Activated T-cell treated with anti-CD3 and anti-CD28 coated beads, Interleukin-2, amount 50 U/mL, for 1 hour (primary cell): ENCODE results near the gene SLC39A7.

Source experiments
- DNase-seq: peaks from one replicate; pipeline ENCODE4 v3.0.0-alpha.2; 2020

SLC39A7 gene

DNA sequence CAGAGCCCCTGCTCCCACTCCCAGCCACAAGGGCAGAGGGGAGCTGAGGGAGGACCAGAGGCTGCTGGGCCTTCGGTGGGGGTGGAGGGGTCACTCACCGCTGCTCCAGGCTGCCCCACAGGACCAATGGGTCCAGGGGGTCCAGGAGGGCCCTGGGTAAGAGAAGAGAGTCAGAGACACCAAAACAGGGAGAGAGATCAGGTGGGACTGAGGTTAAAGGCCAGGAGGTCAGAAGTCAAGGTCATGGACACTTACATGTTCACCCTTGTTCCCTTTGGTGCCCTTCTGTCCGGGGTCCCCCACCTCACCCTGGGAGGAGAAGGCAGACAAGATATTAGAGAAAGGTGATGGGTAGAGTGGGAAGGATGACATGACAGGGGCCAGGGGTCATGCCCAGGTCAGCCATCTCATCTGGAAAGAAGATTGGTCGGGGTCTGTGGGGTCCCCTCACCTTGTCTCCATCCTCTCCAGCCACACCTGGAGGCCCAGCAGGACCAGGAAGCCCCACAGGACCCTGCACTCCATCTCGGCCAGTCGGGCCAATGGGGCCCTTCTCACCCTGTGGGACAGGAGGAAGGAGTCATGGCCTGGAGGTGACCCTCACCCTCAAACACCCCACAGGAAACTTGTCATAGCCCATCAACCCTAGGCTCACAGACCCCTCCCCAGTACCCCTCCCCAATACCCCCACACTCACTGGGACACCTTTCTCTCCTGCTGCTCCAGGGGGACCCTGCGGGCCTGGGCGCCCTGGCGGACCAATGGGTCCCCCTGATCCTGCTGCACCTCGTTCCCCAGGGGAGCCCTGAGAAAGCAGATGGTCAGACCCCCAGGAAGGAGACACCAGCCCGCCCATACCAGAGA, 29.4 kb upstream of the SLC39A7 start:
- DNase-seq, result no peak

DNA sequence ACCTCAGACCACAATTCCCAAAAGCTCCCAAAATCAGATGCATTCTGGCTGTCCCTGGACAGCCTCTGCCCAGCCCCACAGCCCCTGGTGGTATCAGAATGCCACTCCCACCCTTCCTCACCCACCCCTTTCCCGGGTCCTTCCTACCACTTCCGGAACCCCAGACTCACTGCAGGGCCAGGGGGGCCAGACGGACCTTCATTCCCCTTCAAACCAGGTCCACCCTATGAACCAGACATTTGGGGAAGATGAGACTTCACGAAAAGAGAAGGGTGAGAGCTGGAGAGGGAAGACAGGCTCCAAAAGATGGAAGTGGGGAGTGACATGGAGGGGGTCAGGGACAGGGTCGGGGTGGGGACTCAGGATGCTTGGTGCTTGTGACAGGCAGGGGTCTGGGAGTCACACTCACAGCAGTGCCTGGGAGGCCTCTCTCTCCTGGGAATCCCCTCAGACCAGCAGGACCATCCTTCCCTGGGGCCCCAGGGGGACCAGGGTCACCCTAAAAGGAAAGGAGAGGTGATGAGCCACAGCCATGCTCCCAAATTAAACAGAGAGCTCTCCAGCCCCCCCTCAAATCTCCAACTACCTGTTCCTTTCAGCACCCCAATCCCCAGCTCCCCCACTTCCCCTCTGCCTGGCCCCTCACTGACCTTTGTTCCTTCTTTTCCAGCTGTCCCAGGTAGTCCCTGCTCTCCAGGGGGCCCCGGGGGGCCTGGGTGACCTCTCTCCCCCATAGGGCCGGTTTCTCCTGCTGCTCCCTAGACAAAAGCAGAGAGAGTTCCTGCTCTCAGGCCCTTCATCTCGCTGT, 28.6 kb upstream of the SLC39A7 start:
- DNase-seq, result no peak

DNA sequence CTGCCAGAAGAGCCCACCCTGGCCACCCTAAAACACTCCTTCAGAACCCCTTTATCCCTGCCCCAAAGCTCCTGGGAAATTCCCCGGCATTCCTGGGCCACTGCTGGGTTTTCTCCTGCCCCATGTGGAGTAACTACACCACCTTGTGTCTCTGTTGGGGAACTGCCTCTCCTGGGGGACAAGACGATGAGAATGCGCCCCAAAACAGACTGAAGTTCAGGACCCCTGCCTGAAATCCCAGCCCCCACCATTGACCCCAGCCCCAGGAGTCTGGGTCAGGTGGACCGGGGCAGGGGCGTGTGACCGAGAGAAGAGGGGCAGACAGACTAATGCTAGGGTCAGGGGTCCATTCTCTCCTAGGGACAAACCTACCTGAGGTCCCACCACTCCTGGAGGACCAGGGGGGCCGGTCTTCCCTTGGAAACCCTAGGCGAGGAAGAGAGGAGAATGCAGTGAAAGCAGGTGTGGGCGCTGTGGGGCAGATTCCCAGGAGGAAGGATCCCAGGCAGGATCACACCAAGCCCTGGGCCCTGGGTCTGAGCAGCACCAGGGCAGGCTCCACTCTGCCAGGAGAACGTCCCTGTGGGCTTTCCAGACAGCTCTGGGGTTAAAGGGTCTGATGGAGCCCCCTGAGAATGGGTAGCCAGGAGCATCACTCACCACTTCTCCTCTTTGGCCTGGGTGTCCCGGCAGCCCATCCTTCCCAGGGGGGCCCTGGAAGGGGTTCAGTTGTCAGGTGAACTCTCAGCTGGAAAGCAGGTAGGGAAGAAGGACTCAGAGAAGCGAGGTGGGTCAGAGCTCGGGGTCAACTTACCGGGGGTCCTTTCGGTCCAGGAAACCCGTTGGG, 27.8 kb upstream of the SLC39A7 start:
- DNase-seq, result no peak

DNA sequence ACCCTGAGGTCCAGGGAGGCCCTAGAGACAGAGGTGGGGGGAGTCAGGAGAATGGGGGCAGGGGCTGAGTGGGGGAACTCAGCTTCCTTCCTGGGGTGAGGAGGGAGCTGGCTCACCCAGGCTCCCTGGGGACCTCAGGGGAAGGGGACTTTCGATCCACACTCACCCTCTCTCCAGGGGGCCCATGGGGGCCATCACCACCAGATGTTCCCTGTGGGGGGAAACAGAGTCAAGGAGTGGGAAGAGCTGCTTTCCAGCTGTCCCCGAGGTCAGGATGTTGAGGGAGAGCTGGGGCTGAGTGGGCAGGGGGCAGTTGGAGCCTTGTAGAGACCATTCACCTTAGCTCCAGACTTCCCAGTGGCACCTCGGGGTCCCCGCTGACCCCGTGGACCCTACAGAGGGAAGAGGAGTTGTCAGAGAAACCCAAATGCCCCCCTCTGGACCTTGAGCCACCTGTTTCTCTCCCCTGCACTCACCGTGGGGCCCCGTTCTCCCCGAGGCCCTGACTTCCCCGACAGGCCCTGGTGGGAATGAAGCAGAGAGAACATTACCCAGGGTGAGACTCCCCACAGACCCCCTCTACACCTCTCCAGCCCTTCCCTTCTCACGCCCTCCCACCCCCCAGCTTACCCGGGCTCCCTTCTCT, 27.0 kb upstream of the SLC39A7 start:
- DNase-seq, result no peak

DNA sequence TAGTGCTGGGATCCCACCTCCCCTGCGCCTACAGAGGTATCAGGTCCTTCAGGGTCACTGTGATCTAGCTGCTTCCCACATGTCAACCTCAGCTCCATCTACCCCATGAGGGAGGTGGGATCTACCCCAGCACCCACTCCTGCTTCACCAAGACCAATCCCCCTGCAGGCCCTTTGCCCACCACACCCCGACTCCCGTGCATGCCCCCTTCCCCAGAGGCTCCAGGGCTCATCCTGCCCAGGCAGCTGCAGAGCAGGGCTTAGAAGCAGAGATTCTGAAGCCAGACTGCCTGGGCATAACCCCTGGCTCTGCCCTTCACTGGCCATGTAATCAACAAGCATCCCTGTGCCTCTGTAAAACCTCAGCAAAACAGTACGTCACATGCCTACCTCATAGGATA, 25.9 kb upstream of the SLC39A7 start:
- no peak for DNase-seq

DNA sequence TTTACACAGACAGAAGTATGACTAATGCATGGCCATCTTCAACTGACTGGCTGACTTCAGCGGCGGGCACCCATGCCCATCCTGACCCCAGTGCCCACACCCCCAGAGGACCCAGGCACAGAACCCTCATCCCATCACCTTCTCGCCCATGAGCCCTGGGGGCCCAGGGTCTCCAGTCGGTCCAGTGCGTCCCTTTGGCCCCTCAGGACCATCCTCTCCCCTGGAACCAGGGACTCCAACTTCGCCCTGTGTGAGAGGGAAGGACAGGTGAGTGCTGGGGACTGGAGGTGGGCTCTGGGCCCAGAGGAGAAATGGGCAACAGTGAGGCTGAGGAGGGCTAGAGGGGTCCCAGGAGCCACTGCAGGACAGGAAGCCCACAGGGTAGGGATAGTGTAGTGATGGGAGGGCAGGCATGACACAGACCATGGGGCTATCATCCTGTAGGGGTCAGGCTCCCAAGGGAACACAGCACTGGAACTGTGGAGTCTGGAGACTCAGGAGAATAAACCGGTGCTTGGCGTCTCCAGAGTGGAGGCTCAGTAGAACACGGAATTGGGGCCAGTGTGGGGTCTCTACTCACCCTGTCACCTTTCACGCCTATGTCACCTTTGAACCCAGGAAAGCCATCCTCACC, 25.1 kb upstream of the SLC39A7 start:
- DNase-seq, result no peak

DNA sequence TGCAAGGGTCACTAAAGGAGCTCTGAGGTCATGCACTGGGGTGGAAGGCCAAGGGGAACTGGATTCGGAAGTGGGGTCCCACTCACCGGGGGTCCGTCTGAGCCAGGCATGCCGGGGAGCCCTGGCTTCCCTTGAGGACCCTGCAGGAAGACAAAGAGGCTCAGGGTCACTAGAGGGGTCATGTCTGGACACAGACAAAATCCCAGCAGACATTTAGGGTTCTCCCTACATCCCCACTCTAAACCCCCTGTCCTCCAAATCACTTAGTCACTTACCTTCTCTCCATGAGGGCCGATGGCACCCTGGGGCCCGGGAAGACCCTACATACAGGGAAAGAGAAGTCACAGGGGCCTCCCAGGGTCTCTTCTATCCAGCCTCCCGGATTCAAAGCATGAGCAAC, 23.8 kb upstream of the SLC39A7 start:
- DNase-seq, result no peak

DNA sequence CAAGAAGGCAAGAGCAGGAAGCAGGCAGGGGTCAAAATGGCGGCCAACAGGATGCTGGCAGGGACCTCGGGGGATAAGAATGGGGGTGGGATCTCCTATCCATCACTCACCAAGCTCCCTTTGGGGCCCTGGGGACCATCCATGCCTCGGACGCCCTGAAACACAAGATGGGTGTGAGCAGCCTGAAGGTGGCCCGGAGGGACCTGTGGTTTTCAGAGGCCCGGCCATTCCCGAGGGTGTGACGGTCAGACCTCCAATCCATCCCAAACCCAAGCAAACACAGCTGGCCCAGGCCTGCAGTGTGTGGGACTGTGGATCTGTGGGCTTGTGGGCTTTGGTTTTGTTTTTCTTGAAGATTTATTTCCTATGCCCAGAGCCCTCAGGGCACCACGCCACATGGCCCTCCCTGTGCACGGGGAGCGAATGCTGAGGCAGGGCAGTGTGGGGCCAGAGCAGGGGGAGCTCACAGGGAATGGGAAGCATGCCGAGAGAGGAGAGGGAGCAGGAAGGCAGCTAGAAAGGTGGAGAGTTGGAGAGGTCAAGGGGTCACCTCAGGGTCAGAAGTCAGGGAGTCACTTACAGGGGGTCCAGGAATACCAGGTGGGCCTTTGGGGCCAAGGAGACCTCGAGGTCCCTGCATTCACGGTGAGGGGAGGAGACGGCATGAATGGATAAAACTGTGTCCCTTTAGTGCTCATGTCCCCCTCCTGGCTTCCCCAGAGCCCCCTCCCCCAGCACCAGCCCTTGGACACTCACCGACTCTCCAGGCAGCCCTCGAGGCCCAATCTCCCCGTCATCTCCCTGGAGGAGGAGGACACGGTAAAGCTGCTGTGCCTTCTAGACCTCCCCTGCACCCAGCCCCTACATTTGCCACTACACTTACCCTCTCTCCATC, 22.9 kb upstream of the SLC39A7 start:
- DNase-seq, result no peak

DNA sequence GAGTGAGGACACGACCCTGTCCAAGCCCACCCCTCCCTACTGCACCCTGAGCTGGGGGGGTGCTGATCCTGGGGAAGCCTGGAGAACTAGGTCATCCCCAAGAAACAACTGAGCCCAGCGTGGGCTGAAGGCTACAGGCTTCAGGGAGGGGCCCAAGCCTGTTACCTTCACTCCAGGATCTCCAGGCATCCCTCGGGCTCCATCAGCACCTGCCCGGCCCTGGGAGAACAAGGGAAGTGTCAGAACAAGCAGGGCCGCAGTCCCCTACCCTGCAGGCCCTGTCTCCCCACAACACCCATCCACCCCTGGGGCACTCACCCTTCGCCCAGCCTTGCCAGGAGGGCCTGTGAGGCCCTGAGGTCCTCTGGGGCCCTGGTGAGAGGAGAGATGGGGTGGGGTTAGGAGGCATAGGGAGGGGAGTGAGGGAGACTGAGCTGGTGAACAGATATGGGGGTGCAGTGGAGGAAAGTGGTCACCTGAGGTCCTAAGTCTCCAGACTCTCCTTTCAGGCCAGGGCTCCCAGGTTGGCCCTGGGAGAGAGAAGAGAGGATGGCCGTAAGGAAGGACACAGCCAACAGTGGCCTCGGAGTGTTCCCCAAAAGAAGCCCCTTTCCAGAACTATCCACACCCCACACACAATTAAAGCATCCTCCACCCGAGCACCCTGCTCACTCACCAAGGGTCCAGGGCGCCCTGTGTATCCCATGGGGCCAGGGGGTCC, 21.8 kb upstream of the SLC39A7 start:
- no peak for DNase-seq

DNA sequence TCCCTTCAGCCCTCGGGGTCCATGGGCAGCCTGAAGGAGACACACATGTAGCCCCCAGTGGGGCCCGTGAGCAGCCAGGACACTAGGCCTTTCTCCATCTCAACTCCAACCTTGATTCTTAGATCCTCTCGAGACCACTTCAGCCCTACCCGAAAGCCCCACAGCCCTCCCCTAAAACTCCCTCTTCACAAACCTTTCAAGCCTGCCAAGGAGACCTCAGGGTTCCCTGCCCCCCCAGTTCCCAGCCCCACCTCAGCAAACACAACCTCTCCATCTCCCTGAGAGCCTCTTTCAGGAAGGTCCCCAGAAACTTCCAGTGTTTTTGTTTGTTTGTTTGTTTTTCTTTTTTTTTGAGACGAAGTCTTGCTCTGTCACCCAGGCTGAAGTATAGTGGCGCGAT, 19.5 kb upstream of the SLC39A7 start:
- DNase-seq, result no peak

DNA sequence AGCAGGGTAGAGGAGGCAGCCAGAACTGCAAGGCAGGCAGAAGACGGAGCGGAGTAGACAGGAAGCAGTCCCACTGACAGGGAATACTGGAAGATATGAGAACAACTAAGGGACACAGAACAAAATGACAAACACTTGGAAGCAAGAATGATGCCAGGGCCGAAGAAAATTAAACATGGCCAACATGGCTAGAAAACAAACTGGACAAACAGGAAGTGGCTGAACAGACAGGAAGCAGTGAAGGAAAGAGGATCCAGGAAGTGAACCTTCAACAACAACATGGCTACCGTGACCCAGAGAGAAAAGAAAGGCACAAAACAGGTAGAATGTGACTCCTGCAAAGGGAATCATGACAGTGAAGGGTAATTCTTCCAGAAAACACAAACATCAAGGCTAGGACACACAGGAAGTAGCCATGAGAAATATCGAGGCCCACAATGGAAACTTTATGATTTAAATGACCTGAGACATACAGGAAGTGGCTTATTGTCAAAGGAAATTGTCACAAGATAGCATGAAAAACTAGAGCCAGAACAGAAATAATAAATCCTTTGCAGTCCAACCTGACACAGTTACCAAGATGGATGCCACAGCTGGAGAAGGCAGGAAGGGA, 17.5 kb upstream of the SLC39A7 start:
- no peak for DNase-seq

DNA sequence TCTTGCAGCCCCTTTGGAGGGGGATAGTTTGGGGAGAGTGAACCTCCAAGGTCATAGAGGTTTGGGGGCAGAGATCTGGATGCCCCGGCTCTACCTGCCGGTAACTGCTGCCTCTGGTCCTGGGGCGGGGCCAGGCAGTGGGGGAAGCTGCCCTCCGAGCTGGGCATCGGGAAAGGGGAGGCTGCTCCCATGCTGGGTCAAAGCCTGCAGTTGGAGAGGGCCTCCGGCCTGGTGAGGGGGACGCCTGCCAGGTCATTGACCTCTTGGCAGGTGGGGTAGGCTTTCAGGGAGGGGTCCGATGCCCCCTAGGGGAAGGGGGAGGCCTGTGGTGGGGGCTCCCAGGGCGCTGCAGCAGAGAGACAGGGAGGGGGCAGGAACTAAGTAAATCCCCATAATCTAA, 15.5 kb upstream of the SLC39A7 start:
- DNase-seq, result no peak

DNA sequence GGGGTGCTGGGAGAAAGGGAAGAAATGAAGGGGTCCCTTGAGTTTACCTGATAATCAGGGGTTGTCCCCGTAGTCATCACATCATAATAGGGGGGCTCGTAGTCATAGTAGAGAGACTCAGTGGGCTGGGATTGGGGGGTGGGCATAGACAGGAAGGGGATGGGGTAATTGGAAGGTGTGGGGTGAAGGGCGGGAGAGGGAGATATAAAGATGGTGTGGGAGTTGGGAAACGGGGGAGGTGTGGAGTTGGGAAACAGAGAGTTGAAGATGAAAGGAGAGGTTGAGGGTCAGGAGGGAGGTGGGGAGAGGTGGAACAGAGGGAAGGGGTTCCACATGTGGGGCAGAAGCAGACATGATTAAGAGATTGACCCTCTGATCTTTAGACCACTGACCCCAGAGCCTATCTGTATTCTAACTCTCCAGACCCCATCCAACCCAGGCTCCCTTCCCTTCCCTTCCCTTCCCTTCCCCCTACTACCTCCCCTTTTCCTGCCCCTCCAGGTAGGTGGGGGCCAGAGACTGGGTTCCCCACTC, 14.9 kb upstream of the SLC39A7 start:
- DNase-seq, result no peak

DNA sequence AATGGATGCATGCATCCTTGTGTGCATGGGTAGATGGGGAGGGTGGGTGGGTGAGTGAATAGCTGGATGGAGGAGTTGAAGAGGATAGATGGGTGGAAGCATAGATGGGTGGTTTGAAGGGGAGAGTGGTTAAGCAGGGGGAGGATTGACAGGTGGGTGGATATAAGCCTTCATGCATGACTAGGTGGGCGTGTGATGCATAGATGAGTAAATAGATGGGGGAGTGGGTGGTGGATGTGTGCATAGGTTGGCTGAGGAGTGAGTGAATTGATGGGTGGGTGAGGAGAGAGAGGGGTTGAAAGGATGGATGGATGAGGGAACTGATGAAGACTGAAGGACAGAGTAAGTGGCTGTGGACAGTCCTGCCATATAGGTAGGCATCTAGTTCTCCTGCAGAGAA, 12.9 kb upstream of the SLC39A7 start:
- no peak for DNase-seq

DNA sequence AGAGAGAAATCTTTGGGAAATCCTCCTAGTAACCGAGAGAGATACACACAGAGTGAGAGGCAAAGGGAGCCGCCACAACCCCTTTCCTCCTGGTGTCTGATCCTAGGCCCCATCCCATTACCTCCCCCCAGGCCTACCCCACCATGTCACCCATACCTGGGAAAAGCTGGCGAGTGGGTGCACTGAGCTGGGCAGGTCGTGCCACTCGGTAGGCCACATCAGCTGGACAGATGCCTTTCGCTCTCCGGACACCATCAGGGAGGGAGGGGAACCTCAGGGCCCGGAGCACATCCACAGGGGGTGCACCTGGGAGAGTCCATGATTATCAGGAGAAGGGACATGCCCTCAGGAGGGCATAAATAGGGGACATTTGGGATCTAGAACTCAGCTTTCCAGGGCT, 11.5 kb upstream of the SLC39A7 start:
- no peak for DNase-seq

DNA sequence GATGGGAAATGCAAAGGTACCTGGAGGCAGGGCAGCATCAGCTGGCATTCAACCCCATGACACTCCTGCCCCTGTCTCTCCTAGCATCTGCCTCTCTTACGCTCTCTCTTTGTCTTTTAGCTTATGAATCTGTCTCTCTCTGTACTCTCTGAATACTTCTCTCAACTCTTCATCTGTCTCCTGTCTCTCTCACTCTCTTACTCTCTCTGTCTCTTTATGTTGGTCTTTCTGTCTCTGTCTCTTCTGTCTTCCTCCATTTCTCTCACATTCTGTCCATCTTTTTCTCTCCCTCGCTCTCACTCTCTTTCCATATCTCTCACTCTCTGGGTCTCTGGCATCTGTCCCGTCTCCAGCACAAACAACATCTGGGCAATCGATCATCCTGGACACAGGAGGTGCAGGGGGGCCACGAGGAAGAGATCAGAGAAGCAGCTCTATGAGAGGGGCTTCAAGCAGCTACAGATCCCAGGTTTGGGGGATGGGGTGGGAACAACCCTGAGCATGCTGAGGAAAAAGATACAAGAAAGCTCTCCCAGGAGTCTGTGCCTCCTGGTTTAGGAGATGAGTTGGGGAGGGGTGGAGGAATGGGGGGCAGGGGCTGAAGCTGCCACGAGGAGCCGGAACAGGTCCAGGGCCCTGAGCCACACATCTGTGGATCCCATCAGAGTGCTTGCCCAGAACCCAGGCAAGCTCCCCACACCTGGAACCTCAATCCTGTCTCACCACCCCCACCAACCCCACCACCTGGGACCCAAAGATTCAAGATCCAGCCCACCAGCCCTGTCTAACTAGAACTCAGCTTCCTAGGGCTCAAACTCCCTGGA, 10.8 kb upstream of the SLC39A7 start:
- DNase-seq, result no peak

DNA sequence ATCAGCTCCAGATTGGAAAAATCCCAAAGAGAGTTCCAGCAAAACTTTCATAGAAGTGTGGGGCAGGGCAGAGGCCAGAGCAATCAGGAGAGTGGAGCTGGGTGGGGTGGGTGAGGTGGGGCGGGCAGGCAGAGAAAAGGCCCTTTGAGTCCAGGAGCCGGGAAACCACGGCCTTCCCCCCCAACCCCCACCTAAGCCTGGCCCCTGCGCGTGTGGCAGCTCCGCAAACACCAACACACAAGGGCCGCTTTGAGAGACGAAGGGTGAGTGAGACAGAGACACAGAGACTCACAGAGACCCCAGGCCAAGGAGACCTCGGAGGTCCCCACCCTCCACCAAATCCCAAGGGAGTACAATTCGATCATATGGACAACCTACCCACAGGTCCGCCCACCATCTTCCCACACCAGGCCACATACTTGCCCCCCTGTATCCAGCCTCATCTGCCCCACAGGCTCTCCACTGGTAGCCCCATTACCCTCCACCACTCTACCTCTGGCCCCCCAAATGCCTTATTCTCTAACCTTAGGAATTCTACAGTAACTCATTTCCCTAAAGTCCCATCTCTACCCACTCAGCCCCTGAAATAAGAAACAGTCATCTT, 10.1 kb upstream of the SLC39A7 start:
- no peak for DNase-seq

DNA sequence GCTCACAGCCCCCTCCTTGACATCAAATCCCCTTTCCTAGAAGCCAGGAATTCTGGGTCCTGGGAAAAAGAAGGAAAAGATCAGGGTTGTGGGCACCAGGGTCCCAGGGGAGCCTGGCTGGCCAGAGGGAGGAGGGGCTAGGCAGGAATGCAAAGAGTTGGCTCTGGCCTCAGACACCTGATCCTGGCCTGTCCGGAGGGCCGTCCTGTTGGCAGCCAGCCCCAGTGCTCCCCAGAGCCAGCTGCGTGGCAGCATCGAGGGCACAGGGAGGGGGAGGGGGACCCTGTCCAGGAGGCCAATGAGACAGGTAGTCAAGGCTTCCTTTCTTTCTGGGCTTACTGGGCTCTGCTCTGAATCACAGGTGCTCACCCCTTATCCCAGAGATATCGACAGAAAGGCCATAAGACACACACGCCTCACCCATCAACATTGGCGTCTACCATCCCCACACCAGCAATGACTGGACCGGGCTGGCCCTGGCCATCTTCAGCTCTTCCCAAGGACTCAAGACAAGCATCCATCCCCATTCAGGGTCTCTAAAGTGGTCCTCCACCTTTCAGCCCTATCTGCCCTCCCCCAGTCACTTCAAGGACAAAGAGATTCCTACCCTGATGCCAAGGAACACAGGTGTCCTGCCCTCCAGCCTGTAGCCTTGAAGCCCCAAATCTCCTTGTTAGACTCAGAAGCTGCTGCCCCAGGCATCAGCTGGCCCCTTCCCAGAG, 9.1 kb upstream of the SLC39A7 start:
- DNase-seq, result no peak
